Fibroblast of lung (primary cell): Measurements from ENCODE around the gene SIK3. TPM values are rescaled to one million over a fixed set of nuclear protein-coding genes. Genes with fewer than 3 reads are reported as not detected.
A peak's percentile ranks its signal among the peaks of the same experiment; 100 is the strongest.

Experiments
- DNase-seq, 2 donors: peaks; one replicate each; pipeline versions ENCODE4 v3.0.0 to v3.0.0-alpha.2; 2010; ENCODE audit warnings: low read depth in 2 of 2
- H2AFZ ChIP-seq: 2 replicates; pipeline ENCODE4 v1.5.1; 2012; ENCODE audit warnings: low read length, control low read depth, inconsistent platforms
- H3K27ac ChIP-seq: 2 replicates; pipeline ENCODE4 v1.5.1; 2011; ENCODE audit warnings: low read length, control low read depth; ENCODE audit not compliant: insufficient read depth
- H3K27me3 ChIP-seq: 2 replicates; pipeline ENCODE4 v1.5.1; 2011; ENCODE audit warnings: mild to moderate bottlenecking, low read length; ENCODE audit not compliant: control insufficient read depth, insufficient read depth
- H3K36me3 ChIP-seq: 2 replicates; pipeline ENCODE4 v1.5.1; 2011; ENCODE audit warnings: low read length; ENCODE audit not compliant: control insufficient read depth, insufficient read depth
- H3K4me1 ChIP-seq: 2 replicates; pipeline ENCODE4 v1.5.1; 2011; ENCODE audit warnings: low read length; ENCODE audit not compliant: control insufficient read depth, insufficient read depth; ENCODE audit errors: extremely low read depth
- H3K4me2 ChIP-seq: 2 replicates; pipeline ENCODE4 v1.5.1; 2011; ENCODE audit warnings: low read length, control low read depth; ENCODE audit not compliant: insufficient read depth; ENCODE audit errors: extremely low read depth
- H3K4me3 ChIP-seq, 4 experiments: fragments of 200-600 bp in 1 of 4; sonication (generic) in 1 of 4; replicated peaks in 1 of 4; 2 replicates each; pipeline ENCODE4 v1.5.1; 2011 to 2016; ENCODE audit warnings: low read length in 4 of 4, low read depth in 3 of 4, mild to moderate bottlenecking in 3 of 4, control low read depth in 2 of 4, inconsistent platforms in 1 of 4, mixed read lengths in 1 of 4; ENCODE audit not compliant: insufficient read depth in 1 of 4; ENCODE audit errors: control extremely low read depth in 1 of 4
- H3K79me2 ChIP-seq: 2 replicates; pipeline ENCODE4 v1.5.1; 2012; ENCODE audit warnings: mild to moderate bottlenecking, low read length, inconsistent platforms; ENCODE audit not compliant: control insufficient read depth, insufficient read depth
- H3K9ac ChIP-seq: 2 replicates; pipeline ENCODE4 v1.5.1; 2011; ENCODE audit warnings: mild to moderate bottlenecking, low read length, control low read depth; ENCODE audit not compliant: insufficient read depth
- H3K9me3 ChIP-seq: 2 replicates; pipeline ENCODE4 v1.5.1; 2012; ENCODE audit warnings: low read depth, low read length; ENCODE audit not compliant: control insufficient read depth, insufficient read depth
- H4K20me1 ChIP-seq: 2 replicates; pipeline ENCODE4 v1.5.1; 2011; ENCODE audit warnings: low read length; ENCODE audit not compliant: control insufficient read depth, insufficient read depth; ENCODE audit errors: extremely low read depth
- EZH2 ChIP-seq: IDR thresholded peaks from 2 replicates; pipeline ENCODE4 v1.5.1; 2012; ENCODE audit warnings: low read length, control low read depth, mild to moderate bottlenecking; ENCODE audit errors: missing control alignments
- polyA plus RNA-seq, 2 donors: library from polyadenylated mRNA; depleted of rRNA in 1 of 2; stranded (reverse) in 1 of 2; unstranded in 1 of 2; fragments of >200 nt; gene quantifications; 2 replicates each; pipeline ENCODE4 v1.2.1, GENCODE V29; 2011 to 2012; ENCODE audit warnings: missing spikeins in 1 of 2
- total RNA-seq: library from RNA; depleted of rRNA; stranded (reverse); fragments of >200 nt; gene quantifications from 2 replicates; pipeline ENCODE4 v1.2.1, GENCODE V29; 2014
- TF ChIP-seq, protein P1 (sequence below), 2 donors: IDR thresholded peaks in 1 of 2; conservative IDR thresholded peaks in 1 of 2; 1 replicate in 1 of 2; 2 replicates in 1 of 2; pipeline ENCODE4 v1.5.1; 2011 to 2012; ENCODE audit warnings: low read length in 2 of 2, control low read depth in 1 of 2, inconsistent platforms in 1 of 2, low read depth in 1 of 2, mild to moderate bottlenecking in 1 of 2

SIK3 gene
- total and polyA plus RNA-seq, 2 donors (not counting 1 experiment from before 2014, with no cell fraction given) = 7.1 to 22.8 TPM

- H3K4me2 ChIP-seq = peak overlapping the region; percentile 8
Measured at GRCh38 chr11:116931206-116931953, 166.8 kb downstream of the SIK3 start.

GRCh38 chr11:116930586-116930985 is 167.6 kb downstream of the SIK3 start:
- Histone ChIP-seq H3K4me1 (peaks cover 5% of the 10 kb centered on the region), H3K27ac (peak overlapping the region; percentile 45), H3K4me3 (peak overlapping the region in 3 of 4 experiments; percentile 15 to 39 (median 32)), H3K27me3 (no peaks in the 10 kb centered on the region), H3K9ac (no peak overlapping the region), H3K79me2 (no peaks in the 10 kb centered on the region), H3K4me2 (peak overlapping the region; percentile 92), H3K36me3 (no peaks in the 10 kb centered on the region), H2AFZ (no peak overlapping the region), H3K9me3 (no peaks in the 10 kb centered on the region), H4K20me1 (no peaks in the 10 kb centered on the region)
- DNase-seq = no peak
- TF ChIP-seq, protein P1, sequence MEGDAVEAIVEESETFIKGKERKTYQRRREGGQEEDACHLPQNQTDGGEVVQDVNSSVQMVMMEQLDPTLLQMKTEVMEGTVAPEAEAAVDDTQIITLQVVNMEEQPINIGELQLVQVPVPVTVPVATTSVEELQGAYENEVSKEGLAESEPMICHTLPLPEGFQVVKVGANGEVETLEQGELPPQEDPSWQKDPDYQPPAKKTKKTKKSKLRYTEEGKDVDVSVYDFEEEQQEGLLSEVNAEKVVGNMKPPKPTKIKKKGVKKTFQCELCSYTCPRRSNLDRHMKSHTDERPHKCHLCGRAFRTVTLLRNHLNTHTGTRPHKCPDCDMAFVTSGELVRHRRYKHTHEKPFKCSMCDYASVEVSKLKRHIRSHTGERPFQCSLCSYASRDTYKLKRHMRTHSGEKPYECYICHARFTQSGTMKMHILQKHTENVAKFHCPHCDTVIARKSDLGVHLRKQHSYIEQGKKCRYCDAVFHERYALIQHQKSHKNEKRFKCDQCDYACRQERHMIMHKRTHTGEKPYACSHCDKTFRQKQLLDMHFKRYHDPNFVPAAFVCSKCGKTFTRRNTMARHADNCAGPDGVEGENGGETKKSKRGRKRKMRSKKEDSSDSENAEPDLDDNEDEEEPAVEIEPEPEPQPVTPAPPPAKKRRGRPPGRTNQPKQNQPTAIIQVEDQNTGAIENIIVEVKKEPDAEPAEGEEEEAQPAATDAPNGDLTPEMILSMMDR (conservative IDR thresholded peaks at IDR 0.05 in 1 of 2, IDR thresholded peaks at IDR 0.05 in 1 of 2; ENCODE audit: low read depth in 1 of 2, low read length in 2 of 2) = no peak
- TF ChIP-seq EZH2 = no peak

More at GRCh38 chr11:116931206-116931953, 166.8 kb downstream of the SIK3 start:
- no peaks in the 10 kb centered on the region for H3K27me3 ChIP-seq
- H4K20me1 ChIP-seq = no peaks in the 10 kb centered on the region
- H3K4me1 ChIP-seq = peaks cover 5% of the 10 kb centered on the region
- no peak overlapping the region for H3K27ac ChIP-seq
- H2AFZ ChIP-seq = no peak overlapping the region
- H3K79me2 ChIP-seq = no peaks in the 10 kb centered on the region
- TF ChIP-seq, protein P1 (conservative IDR thresholded peaks at IDR 0.05 in 1 of 2, IDR thresholded peaks at IDR 0.05 in 1 of 2; ENCODE audit: low read depth in 1 of 2, low read length in 2 of 2) = no peak
- no peak for TF ChIP-seq EZH2
- no peaks in the 10 kb centered on the region for H3K9me3 ChIP-seq
- H3K4me3 ChIP-seq = no peak overlapping the region
- no peak overlapping the region for H3K9ac ChIP-seq
- peak; percentile 13 to 53 for DNase-seq
- H3K36me3 ChIP-seq = no peaks in the 10 kb centered on the region

GRCh38 chr11:116930177-116930576 is 168.1 kb downstream of the SIK3 start:
- Histone ChIP-seq H3K27me3 (no peaks in the 10 kb centered on the region), H3K36me3 (no peaks in the 10 kb centered on the region), H3K9ac (no peak overlapping the region), H4K20me1 (no peaks in the 10 kb centered on the region), H3K4me1 (peaks cover 5% of the 10 kb centered on the region), H3K27ac (peak overlapping the region; percentile 45), H3K9me3 (no peaks in the 10 kb centered on the region), H3K4me2 (peak overlapping the region; percentile 92), H3K4me3 (peak overlapping the region in 3 of 4 experiments; percentile 15 to 39 (median 32)), H2AFZ (peak overlapping the region; percentile 19), H3K79me2 (no peaks in the 10 kb centered on the region)
- TF ChIP-seq EZH2 = no peak
- TF ChIP-seq, protein P1 (conservative IDR thresholded peaks at IDR 0.05 in 1 of 2, IDR thresholded peaks at IDR 0.05 in 1 of 2; ENCODE audit: low read depth in 1 of 2, low read length in 2 of 2) = no peak
- DNase-seq = peak; percentile 48 to 61
